PC-9 (cell line): ENCODE data around the gene OFD1. TPM values are rescaled to one million over a fixed set of nuclear protein-coding genes. Genes with fewer than 3 reads are reported as not detected.

Experiments
- BruUV-seq: library from RNA; stranded (reverse); fragments of 400-500 nt; replicated peaks from 2 replicates; lab custom pipeline; 2021; lab: Mats Ljungman, UMichigan
- CTCF ChIA-PET: fragments of 300-600 bp; sonication (Branson Sonifier 250); formaldehyde crosslinking; loops from one replicate; lab custom pipeline; 2022; ENCODE audit warnings: antibody characterized with exemption; lab: Charles Lee
- POLR2A ChIA-PET: fragments of 300-600 bp; sonication (Branson Sonifier 250); formaldehyde crosslinking; loops from one replicate; lab custom pipeline; 2022; ENCODE audit warnings: antibody characterized with exemption; ENCODE audit not compliant: unreplicated experiment; lab: Charles Lee
- DNase-seq, 2 experiments: peaks; one replicate each; pipeline versions ENCODE4 v3.0.0 to v3.0.0-alpha.2; 2015 to 2022; ENCODE audit warnings: mixed read lengths in 1 of 2
- H2AFZ ChIP-seq: fragments of 200-600 bp; sonication (generic); 2 replicates; pipeline ENCODE4 v1.8.1; 2017; ENCODE audit warnings: antibody characterized with exemption
- H3F3A ChIP-seq: fragments of 200-600 bp; sonication (generic); 2 replicates; pipeline ENCODE4 v1.8.1; 2017; ENCODE audit warnings: antibody characterized with exemption, mild to moderate bottlenecking, low read depth; ENCODE audit not compliant: insufficient read depth
- H3K27ac ChIP-seq: fragments of 200-600 bp; sonication (generic); 2 replicates; pipeline ENCODE4 v1.6.1; 2016; ENCODE audit warnings: mixed run types
- H3K27me3 ChIP-seq: fragments of 200-600 bp; sonication (generic); 2 replicates; pipeline ENCODE4 v1.6.1; 2016; ENCODE audit warnings: low read depth, mixed run types; ENCODE audit not compliant: insufficient read depth
- H3K36me3 ChIP-seq: fragments of 200-600 bp; sonication (generic); 2 replicates; pipeline ENCODE4 v1.6.1; 2016; ENCODE audit warnings: low read depth, mixed run types
- H3K4me1 ChIP-seq: fragments of 200-600 bp; sonication (generic); replicated peaks from 2 replicates; pipeline ENCODE4 v1.6.1; 2016; ENCODE audit warnings: mixed run types; ENCODE audit not compliant: insufficient read depth
- H3K4me2 ChIP-seq: fragments of 200-600 bp; sonication (generic); 2 replicates; pipeline ENCODE4 v1.6.1; 2017; ENCODE audit warnings: mixed run types
- H3K4me3 ChIP-seq: fragments of 200-600 bp; sonication (generic); 2 replicates; pipeline ENCODE4 v1.6.1; 2016; ENCODE audit warnings: mixed run types
- H3K79me2 ChIP-seq: fragments of 200-600 bp; sonication (generic); 2 replicates; pipeline ENCODE4 v1.6.1; 2017; ENCODE audit warnings: low read depth, mixed run types
- H3K9me2 ChIP-seq: fragments of 200-600 bp; sonication (generic); 2 replicates; pipeline ENCODE4 v1.8.1; 2017; ENCODE audit warnings: mild to moderate bottlenecking; ENCODE audit not compliant: insufficient read depth
- H3K9me3 ChIP-seq: fragments of 200-600 bp; sonication (generic); 2 replicates; pipeline ENCODE4 v1.8.1; 2016; ENCODE audit warnings: low read depth; ENCODE audit not compliant: insufficient read depth
- H4K20me1 ChIP-seq: fragments of 200-600 bp; sonication (generic); 2 replicates; pipeline ENCODE4 v1.8.1; 2017; ENCODE audit not compliant: insufficient read depth
- EZH2 ChIP-seq: fragments of 200-600 bp; sonication (generic); IDR thresholded peaks from 2 replicates; pipeline ENCODE4 v1.8.0; 2017; ENCODE audit warnings: antibody characterized with exemption, low read depth
- intact Hi-C: fragments of 100-400 bp; cut with micrococcal nuclease; formaldehyde crosslinking; loops from one replicate; pipeline ENCODE4 v1.10.0; 2022; ENCODE audit not compliant: unreplicated experiment
- total RNA-seq: library from RNA; stranded (reverse); gene quantifications from 2 replicates; pipeline ENCODE4 v1.2.3, GENCODE V29; 2021
- TF ChIP-seq, protein P1 (sequence below): fragments of 200-600 bp; sonication (generic); conservative IDR thresholded peaks from 2 replicates; pipeline ENCODE4 v1.6.1; 2017; ENCODE audit warnings: mixed run types, antibody characterized with exemption, mild to moderate bottlenecking, moderate library complexity

OFD1 gene
- total RNA-seq, 1 experiment from 2014 or later: 31.6 TPM

GRCh38 chrX:13700380-13700779 lies 34.2 kb upstream of the OFD1 start:
- BruUV-seq: no TSS peak
- Histone ChIP-seq H3K27ac (no peak overlapping the region), H2AFZ (no peak overlapping the region), H3F3A (no peaks in the 10 kb centered on the region), H3K4me2 (no peak overlapping the region), H3K36me3 (peaks cover 2% of the 10 kb centered on the region; the same call in 1 of the 2 replicates), H3K4me3 (no peak overlapping the region), H3K27me3 (no peaks in the 10 kb centered on the region), H4K20me1 (peaks cover under 1% of the 10 kb centered on the region; the same call in 1 of the 2 replicates), H3K9me3 (no peaks in the 10 kb centered on the region), H3K4me1 (peaks cover 15% of the 10 kb centered on the region), H3K79me2 (peaks cover 89% of the 10 kb centered on the region), H3K9me2 (no peaks in the 10 kb centered on the region)
- intact Hi-C loops: no loop called here
- ChIA-PET POLR2A (interaction anchor here (0.5 kb wide), 1 partner anchor 718 kb away, joined by 3 read pairs; no protein-coding TSS in a partner anchor), CTCF (interaction anchor here (0.6 kb wide), 1 partner anchor 10 kb away, joined by 5 read pairs; no protein-coding TSS in a partner anchor)
- TF ChIP-seq, protein P1, sequence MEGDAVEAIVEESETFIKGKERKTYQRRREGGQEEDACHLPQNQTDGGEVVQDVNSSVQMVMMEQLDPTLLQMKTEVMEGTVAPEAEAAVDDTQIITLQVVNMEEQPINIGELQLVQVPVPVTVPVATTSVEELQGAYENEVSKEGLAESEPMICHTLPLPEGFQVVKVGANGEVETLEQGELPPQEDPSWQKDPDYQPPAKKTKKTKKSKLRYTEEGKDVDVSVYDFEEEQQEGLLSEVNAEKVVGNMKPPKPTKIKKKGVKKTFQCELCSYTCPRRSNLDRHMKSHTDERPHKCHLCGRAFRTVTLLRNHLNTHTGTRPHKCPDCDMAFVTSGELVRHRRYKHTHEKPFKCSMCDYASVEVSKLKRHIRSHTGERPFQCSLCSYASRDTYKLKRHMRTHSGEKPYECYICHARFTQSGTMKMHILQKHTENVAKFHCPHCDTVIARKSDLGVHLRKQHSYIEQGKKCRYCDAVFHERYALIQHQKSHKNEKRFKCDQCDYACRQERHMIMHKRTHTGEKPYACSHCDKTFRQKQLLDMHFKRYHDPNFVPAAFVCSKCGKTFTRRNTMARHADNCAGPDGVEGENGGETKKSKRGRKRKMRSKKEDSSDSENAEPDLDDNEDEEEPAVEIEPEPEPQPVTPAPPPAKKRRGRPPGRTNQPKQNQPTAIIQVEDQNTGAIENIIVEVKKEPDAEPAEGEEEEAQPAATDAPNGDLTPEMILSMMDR: no peak
- TF ChIP-seq EZH2: no peak
- DNase-seq: no peak

DNA sequence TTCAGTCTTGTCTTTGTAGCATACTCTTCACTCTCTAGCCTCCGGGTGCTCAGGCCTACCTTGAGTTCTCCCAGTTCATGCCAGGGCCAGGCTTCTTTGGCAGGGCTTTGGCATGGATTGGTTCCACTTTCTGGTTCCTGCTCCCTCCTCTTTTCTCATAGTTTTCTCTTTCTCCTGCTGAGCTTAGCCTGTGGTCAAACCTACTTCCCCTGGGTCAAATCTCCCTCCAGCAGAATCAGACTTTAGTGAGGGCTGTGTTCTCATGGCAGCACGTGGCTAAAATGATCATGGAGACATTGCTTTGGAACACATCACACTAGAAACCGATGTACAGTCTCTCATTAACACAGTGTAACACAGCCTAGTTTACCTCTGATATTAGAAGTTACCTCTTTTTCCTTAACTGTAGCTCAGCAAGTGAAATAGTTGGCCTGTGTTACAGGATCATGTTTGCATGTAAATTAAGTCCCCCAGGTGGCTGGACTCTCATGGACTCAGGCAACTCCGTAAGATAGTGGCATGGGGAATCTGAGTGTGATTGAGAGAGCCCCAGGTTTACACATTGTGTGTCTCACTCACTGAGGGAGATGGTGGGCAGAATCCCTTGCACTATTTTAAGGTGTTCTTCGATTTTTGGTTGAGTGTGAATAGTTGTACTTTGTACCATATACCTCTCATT lies 32.3 kb upstream of the OFD1 start:
- no peak overlapping the region for H3K4me3 ChIP-seq
- H3K36me3 ChIP-seq: no peaks in the 10 kb centered on the region
- DNase-seq: no peak
- peaks cover 76% of the 10 kb centered on the region for H3K79me2 ChIP-seq
- H3F3A ChIP-seq: 0 out of 2 replicates have a peak, but pooled peaks cover 2% of the 10 kb centered on the region
- H3K27me3 ChIP-seq: no peaks in the 10 kb centered on the region
- H3K4me2 ChIP-seq: no peak overlapping the region
- peaks cover 15% of the 10 kb centered on the region for H3K4me1 ChIP-seq
- ChIA-PET CTCF (no interaction called here), POLR2A (no interaction called here)
- H3K27ac ChIP-seq: no peak overlapping the region
- H4K20me1 ChIP-seq: no peaks in the 10 kb centered on the region; the same call in 1 of the 2 replicates
- no peaks in the 10 kb centered on the region for H3K9me2 ChIP-seq
- no TSS peak for BruUV-seq
- H2AFZ ChIP-seq: no peak overlapping the region
- TF ChIP-seq, protein P1: no peak
- no peak for TF ChIP-seq EZH2
- H3K9me3 ChIP-seq: no peaks in the 10 kb centered on the region
- intact Hi-C loops: no loop called here

DNA sequence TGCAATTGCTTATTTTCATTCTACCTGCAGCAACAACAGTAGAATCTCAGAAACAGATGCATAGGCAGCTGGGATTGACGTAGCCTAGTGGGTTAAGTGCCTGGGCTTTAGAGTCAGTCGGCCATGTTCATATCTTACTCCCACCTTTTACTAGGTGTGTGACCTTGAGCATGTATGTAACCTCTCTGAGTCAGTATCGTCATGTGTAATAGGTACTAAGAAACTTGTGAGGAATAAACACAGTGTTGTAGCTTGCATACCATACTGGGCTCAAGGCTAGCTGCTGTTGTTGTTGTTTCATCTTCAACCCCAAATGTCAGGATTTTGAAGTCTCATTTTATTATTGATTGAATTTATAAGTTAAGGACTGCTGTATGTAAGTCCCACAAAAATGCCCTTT lies 31.4 kb upstream of the OFD1 start:
- intact Hi-C loops: no loop called here
- H3K36me3 ChIP-seq: no peaks in the 10 kb centered on the region
- no peak for TF ChIP-seq EZH2
- TF ChIP-seq, protein P1: no peak
- ChIA-PET POLR2A (no interaction called here), CTCF (no interaction called here)
- no peak overlapping the region for H3K4me2 ChIP-seq
- no peak for DNase-seq
- no peak overlapping the region for H2AFZ ChIP-seq
- H3K9me2 ChIP-seq: no peaks in the 10 kb centered on the region
- no peaks in the 10 kb centered on the region for H3K9me3 ChIP-seq
- no TSS peak for BruUV-seq
- H3F3A ChIP-seq: 0 out of 2 replicates have a peak, but pooled peaks cover 2% of the 10 kb centered on the region
- peaks cover 9% of the 10 kb centered on the region for H3K4me1 ChIP-seq
- H3K27ac ChIP-seq: no peak overlapping the region
- peaks cover 67% of the 10 kb centered on the region for H3K79me2 ChIP-seq
- H3K27me3 ChIP-seq: no peaks in the 10 kb centered on the region
- no peak overlapping the region for H3K4me3 ChIP-seq
- H4K20me1 ChIP-seq: no peaks in the 10 kb centered on the region; the same call in 1 of the 2 replicates
